T follicular helper cell (primary cell): ENCODE results near the gene PAX2.
A peak's percentile ranks its signal among the peaks of the same experiment; 100 is the strongest.

Source experiments
- DNase-seq: peaks from one replicate; pipeline ENCODE4 v3.0.0-alpha.2; 2020; ENCODE audit warnings: low read depth

The PAX2 gene

GRCh38 chr10:100858261-100858660 lies 112.9 kb downstream of the PAX2 start:
- no peak for DNase-seq

- DNase-seq: no peak
Measured at GRCh38 chr10:100858747-100859483, 113.5 kb downstream of the PAX2 start.

DNA sequence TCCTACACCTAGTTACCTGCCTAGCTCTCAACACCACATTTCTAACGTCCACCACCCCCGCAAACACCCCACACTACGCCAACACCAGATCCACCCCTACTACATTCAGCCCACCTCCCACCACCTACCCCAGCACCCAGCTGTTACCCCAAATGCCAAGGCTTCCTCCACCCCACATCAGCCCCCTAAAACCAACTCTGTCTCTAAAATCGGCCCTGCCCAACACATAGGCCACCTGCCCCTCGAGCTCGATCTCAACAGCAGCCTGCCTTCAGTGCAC lies 114.0 kb downstream of the PAX2 start:
- no peak for DNase-seq

- DNase-seq: no peak
Measured at GRCh38 chr10:100863433-100863832, 118.1 kb downstream of the PAX2 start.

- no peak for DNase-seq
Measured at GRCh38 chr10:100864036-100864885, 118.9 kb downstream of the PAX2 start.

DNA sequence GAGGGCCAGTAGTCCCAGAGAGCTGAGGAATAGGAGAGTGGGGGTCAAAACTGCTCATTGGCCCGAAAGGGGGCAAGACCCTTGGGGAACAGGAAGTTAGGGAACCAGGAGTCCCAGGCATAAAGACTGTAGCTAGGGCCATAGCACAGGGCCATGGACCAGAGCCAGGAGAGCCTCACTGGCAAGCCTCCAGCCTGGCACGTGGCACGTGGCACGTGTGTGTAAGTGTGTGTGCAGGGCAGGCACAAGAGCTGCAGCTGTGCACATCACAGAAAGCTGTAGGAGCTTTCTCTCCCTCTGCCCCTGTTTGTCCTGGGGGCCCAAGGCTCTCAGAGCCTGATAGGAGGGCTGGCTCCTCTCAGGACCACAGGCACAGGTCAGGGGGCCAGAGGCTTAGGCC lies 119.6 kb downstream of the PAX2 start:
- no peak for DNase-seq

DNA sequence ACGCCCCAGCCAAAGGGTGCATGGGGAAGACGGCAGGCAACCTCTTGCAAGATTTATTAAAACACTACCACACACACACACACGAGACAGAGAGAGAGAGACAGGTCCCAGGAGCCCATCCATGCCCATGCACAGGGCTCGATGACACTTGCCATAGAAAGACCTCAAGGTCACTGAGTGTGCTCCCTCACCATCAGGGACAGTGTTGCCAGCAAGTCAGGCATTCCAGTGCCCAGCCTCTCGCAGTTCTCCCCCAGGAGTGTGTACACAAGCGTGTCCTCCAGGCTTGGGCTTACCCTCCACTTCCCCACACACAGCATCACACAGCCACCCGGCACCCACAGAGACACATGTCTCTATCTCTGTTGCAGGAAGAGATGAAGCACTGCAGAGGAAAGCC lies 120.6 kb downstream of the PAX2 start:
- DNase-seq: no peak

- DNase-seq: no peak
Measured at GRCh38 chr10:100866575-100867098, 121.3 kb downstream of the PAX2 start.

GRCh38 chr10:100867261-100867963 lies 122.0 kb downstream of the PAX2 start:
- DNase-seq: no peak

DNA sequence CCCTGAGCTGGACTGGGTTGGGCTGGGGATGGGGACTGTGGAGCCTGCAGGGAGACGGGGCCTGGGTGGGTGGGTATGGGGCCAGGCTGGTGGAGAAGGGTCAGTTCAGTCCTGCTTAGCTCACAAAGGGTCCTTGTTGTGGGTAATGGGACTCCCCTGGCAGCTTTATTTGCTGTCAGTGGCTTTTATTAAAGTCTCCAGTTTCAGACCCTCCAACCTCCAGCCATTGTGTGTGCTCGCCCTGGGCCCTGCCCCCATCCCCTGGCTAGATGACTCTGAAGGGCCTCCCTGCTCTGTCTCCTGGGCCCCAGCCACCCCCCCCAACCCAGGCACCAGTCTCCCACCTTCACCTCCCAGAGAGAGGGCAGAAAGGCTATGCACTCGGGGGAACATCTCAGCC lies 123.0 kb downstream of the PAX2 start:
- DNase-seq: no peak

- DNase-seq: no peak
Measured at GRCh38 chr10:100869399-100869798, 124.0 kb downstream of the PAX2 start.

DNA sequence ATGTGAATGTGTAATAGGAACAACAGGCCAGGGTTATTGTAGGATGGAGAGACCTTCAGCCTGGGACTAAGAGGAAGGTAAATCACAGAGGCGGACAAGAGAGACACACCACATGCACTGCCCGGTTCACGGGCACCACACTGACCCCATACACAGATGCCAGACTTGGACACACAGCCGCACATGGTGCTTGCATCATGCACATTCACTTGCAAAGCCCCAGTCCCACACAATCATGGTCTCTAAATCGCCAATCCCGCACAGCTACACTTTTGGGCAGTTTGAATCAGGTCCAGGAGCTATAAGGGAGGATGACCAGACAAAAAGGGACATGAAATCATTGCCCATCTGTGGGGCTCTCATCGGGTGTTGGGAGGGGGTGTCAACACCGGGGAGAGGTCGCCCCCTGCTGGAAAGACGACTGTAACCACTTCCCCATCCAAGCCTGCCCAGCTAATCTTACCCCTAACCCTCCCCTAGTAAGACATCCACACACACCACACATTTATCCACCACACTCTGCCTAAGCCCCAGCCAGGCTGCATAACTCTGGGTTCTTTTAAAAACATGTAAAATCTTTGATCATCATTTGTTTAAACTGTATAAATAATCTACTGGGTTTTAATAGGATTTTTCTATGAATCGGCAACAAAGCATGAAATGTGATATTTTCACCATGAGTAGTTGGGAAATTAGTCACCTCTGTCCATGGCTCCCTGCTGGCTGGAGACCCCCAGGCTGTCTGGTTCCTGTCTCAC lies 126.8 kb downstream of the PAX2 start:
- peak; percentile 16 for DNase-seq

DNA sequence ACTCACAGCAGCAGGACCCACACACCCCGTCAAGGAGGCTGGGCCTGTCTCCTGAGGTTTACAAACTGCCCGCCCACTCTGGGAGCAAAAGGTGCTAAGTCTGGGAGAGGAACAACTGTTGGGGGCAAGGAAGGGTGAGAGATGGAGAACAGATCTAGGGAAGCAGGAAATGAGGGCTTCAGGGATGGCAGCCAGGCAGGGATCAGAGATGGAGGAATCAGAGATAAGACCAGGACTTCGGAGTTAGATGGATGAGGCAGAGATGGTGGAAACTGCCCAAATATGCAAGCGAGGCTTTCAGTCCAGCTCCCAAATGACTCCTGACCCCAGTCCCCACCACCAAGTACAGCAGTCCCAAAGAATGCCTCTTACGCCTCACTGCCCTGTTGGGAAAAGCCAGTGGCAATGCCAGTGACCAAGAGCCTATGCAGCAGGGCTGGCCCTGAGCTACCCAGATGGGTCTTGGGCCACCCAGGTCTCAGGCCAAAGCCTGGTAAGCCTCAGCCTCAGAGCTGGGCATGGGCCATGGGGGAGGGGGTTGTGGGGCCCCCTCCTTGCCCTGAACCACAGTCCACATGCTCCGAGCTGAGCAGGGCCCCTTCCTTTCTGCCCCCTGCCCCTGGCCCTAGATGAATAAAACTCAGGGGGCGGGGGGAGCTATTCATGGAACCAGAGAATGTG lies 127.9 kb downstream of the PAX2 start:
- DNase-seq: no peak

DNA sequence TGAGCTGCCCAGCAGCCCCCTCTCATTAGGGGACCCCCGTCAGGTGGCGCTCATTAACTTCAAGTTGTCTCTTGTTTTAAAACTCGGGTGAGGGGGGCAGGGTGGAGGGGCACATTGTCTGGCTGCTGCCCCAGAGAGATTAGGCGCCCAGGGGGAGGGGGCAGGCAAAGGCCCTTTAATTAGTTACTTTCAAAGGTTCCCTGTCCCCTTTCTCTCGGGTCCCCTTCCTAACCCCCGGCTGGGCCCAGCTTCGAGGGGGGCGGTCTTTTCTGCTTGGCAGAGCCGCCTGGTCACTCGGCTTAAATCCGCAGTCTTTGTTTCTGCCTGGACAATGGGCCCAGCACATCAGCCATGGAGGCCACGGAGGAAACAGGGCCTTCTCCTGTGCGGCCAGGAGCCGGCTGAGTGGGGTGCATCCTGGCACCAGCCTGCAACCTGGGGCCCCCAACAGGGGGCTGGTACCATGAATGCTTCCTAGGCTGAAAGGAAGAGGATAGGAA lies 128.5 kb downstream of the PAX2 start:
- no peak for DNase-seq

DNA sequence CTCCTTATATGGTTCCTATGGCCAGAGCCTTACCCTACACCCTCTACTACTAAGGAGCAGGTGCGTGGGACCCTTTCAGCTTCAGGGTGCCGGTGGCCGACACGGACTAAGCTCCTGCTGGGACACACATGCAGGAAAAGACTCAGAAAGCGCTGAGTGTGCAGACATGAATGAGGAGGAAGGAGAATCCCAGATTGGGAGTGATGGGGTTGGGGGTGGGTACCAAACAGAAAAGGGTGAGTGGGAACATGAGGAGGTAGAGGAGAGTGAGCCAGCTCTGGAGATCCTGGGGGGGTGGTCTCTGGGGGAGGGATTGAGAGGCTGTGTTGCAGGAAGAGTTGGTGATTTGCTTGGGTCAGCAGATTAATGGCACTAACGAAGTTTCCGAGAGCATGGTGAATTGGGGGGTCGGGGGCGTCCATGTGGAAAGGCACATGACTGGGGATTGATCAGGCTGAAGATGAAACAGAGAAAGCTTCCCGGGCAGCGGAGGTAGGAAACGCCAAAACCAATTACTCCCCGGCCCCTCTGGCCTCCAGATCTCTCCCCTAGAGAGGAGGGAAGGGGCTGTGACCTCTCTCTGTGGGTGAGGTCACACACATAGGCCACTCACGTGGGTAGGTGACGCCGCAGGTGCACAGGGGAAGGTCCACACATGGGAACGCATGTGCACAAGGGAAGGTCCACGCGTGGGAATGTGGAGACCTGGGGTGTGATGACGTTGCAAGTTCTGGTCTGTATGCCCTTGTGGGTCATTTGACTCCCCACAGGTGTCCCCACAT lies 129.5 kb downstream of the PAX2 start:
- DNase-seq: no peak

- no peak for DNase-seq
Measured at GRCh38 chr10:100875484-100876166, 130.2 kb downstream of the PAX2 start.

GRCh38 chr10:100876585-100877460 lies 131.4 kb downstream of the PAX2 start:
- DNase-seq: no peak

- DNase-seq: no peak
Measured at GRCh38 chr10:100877461-100877850, 132.1 kb downstream of the PAX2 start.
